Measurements from ENCODE around the gene GFRA1.

GFRA1 gene

DNA sequence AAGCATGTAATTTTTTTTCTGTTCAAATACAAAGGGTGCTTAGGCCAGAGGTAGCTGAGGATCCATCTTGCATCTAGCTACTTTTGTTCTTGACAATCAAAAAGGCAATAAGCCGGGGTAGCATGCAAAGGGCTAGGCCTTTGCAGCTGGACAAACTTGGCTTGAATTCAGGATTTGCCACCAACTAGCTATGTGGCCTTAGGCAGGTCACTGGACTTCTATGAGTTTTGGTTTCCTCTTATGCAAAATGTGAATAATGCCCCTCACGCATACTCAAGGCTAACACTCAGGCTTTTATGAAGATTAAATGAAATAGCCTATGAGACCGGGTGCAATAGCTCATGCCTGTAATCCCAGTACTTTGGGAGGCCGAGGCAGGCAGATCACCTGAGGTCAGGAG is 19.3 kb downstream of the GFRA1 start:
- Mint-ChIP-seq H3K4me3 (no peak overlapping the region), H3K27ac (no peak overlapping the region), H3K36me3 (ENCODE audit: low read depth) (no peaks in the 10 kb centered on the region), H3K9me3 (no peaks in the 10 kb centered on the region), H3K4me1 (peaks cover 40% of the 10 kb centered on the region), H3K27me3 (ENCODE audit: low read depth) (peaks cover 4% of the 10 kb centered on the region)
- TF ChIP-seq, protein P1, sequence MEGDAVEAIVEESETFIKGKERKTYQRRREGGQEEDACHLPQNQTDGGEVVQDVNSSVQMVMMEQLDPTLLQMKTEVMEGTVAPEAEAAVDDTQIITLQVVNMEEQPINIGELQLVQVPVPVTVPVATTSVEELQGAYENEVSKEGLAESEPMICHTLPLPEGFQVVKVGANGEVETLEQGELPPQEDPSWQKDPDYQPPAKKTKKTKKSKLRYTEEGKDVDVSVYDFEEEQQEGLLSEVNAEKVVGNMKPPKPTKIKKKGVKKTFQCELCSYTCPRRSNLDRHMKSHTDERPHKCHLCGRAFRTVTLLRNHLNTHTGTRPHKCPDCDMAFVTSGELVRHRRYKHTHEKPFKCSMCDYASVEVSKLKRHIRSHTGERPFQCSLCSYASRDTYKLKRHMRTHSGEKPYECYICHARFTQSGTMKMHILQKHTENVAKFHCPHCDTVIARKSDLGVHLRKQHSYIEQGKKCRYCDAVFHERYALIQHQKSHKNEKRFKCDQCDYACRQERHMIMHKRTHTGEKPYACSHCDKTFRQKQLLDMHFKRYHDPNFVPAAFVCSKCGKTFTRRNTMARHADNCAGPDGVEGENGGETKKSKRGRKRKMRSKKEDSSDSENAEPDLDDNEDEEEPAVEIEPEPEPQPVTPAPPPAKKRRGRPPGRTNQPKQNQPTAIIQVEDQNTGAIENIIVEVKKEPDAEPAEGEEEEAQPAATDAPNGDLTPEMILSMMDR (IDR thresholded peaks at IDR 0.05; ENCODE audit: unreplicated experiment in 3 of 3), result no peak

DNA sequence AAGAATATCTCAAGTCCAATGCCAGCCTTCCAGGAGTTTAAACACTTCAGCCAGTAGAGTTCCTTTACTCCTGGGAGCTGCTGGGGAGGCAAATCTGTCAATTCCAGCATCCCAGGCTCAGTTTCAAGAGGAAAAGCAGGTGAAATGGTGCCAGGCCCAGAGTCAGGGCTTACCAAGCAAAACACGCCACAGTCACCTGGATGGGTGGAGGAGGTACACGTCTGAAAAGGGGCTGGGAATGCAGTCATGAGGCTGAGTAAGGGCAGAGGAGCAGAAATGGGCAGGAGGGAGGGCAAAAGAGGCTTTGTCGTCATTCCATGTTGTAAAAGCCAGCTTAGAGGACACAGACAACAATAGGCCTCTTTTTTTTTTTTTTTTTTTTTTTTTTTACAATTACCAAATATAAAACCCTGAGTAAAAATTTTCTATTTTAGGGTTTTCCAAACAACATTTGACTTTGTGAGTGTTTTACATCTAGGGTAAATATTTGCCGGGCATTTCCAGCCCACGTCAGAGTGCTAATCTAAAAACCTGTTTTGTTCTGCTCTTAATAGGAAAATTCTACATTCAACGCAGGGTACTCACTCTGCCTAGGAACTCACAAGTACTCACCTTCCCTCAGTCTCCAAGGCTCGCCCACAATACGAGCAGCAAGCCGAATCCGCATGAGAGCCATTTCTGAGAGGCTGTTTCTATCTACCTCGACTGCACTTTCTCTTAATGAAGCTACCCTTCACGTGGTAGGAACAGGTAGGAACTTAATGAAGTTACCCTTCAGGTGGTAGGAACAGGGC is 21.2 kb downstream of the GFRA1 start:
- H3K27me3 Mint-ChIP-seq (ENCODE audit: low read depth), result no peaks in the 10 kb centered on the region
- H3K27ac Mint-ChIP-seq, result no peak overlapping the region
- H3K4me3 Mint-ChIP-seq, result no peak overlapping the region
- H3K4me1 Mint-ChIP-seq, result peaks cover 32% of the 10 kb centered on the region
- no peaks in the 10 kb centered on the region for H3K9me3 Mint-ChIP-seq
- no peaks in the 10 kb centered on the region for H3K36me3 Mint-ChIP-seq (ENCODE audit: low read depth)
- TF ChIP-seq, protein P1 (IDR thresholded peaks at IDR 0.05; ENCODE audit: unreplicated experiment in 3 of 3), result no peak

DNA sequence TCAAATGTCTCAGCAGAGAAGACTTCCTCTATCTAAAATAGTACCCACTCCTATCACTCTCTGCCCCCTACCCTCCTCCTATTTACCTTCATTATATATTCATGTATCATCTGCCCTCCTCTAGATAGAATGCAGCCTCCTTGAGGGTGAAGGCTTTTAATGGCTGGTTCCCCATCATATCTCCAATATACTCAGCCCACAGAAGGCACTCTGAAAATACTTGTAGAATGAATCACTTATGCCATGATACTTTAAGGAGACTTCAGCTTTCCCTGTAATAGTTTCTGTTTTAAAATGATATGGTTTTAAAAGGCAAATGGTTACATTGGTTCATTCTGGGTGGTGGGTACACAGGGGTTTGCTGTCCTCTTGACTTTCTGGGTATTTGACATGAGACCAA is 25.3 kb downstream of the GFRA1 start:
- TF ChIP-seq, protein P1 (IDR thresholded peaks at IDR 0.05; ENCODE audit: unreplicated experiment in 3 of 3), result no peak
- Mint-ChIP-seq H3K9me3 (no peaks in the 10 kb centered on the region), H3K4me3 (no peak overlapping the region), H3K4me1 (peaks cover 28% of the 10 kb centered on the region), H3K27ac (no peak overlapping the region), H3K36me3 (ENCODE audit: low read depth) (no peaks in the 10 kb centered on the region), H3K27me3 (ENCODE audit: low read depth) (no peaks in the 10 kb centered on the region)

DNA sequence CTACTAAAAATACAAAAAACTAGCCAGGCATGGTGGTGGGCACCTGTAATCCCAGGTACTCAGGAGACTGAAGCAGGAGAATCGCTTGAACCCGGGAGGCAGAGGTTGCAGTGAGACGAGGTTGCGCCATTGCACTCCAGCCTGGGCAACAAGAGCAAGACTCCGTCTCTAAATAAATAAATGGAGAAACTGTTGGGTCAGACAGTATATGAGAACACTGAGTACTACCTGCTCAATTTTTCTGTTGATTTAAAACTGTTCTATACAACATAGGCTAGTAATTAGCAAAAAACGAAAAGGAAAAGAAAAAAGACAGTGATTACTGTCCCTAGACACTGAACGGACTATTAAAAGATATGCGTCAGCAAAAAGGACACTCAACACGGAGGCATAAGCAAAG is 26.7 kb downstream of the GFRA1 start:
- H3K36me3 Mint-ChIP-seq (ENCODE audit: low read depth), result no peaks in the 10 kb centered on the region
- no peaks in the 10 kb centered on the region for H3K9me3 Mint-ChIP-seq
- peaks cover 38% of the 10 kb centered on the region for H3K4me1 Mint-ChIP-seq
- no peak overlapping the region for H3K4me3 Mint-ChIP-seq
- TF ChIP-seq, protein P1 (IDR thresholded peaks at IDR 0.05; ENCODE audit: unreplicated experiment in 3 of 3), result no peak
- no peaks in the 10 kb centered on the region for H3K27me3 Mint-ChIP-seq (ENCODE audit: low read depth)
- H3K27ac Mint-ChIP-seq, result no peak overlapping the region

DNA sequence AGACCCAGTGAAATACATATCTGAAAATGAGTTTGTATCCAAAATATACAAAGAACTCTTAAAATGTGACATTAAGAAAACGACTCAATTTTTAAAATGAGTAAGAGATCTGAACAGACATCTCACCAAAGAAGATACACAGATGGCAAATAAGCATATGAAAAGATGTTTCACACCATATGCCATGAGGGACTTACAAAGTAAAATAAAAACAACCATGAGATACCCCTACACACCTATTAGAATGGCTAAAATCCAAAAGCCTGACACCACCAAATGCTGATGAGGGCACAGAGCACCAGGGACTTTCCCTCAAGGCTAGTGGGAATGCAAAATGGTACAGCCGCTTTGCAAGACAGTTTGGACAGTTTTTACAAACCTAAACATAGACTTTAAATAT is 27.9 kb downstream of the GFRA1 start:
- Mint-ChIP-seq H3K36me3 (ENCODE audit: low read depth) (no peaks in the 10 kb centered on the region), H3K27me3 (ENCODE audit: low read depth) (no peaks in the 10 kb centered on the region), H3K27ac (peak overlapping the region in 1 of 3 experiments; percentile 23), H3K4me3 (no peak overlapping the region), H3K4me1 (peaks cover 44% of the 10 kb centered on the region), H3K9me3 (no peaks in the 10 kb centered on the region)
- TF ChIP-seq, protein P1 (IDR thresholded peaks at IDR 0.05; ENCODE audit: unreplicated experiment in 3 of 3), result no peak

All from nephron (organoid).